ENCODE data around the gene CRTC1.

- TF ChIP-seq CTCF (IDR thresholded peaks at IDR 0.05) (no peak), POLR2A (IDR thresholded peaks at IDR 0.05) (no peak)
These were observed 4.4 kb downstream of the CRTC1 start for GRCh38 chr19:18687740-18688465.

Measured in uterus (tissue), 2 donors.